HAP-1 (cell line): ENCODE data around the gene NDUFS6.

ENCODE experiments used
- DNase-seq, 2 experiments: peaks; one replicate each; pipeline ENCODE4 v3.0.0-alpha.2; 2016 to 2020; ENCODE audit warnings: low spot score in 2 of 2
- H3K27me3 ChIP-seq: fragments of 250-450 bp; sonication (Bioruptor Pico); 2 replicates; pipeline ENCODE4 v1.5.1; 2020; ENCODE audit warnings: low read depth, mild to moderate bottlenecking, moderate library complexity
- H3K36me3 ChIP-seq: fragments of 250-450 bp; sonication (Bioruptor Pico); replicated peaks from 2 replicates; pipeline ENCODE4 v1.5.1; 2020; ENCODE audit warnings: mild to moderate bottlenecking
- H3K4me1 ChIP-seq: fragments of 250-450 bp; sonication (Bioruptor Pico); 2 replicates; pipeline ENCODE4 v1.5.1; 2020; ENCODE audit warnings: mild to moderate bottlenecking
- H3K4me3 ChIP-seq: fragments of 250-450 bp; sonication (Bioruptor Pico); 2 replicates; pipeline ENCODE4 v1.5.1; 2020; ENCODE audit warnings: mild to moderate bottlenecking, moderate library complexity
- H3K9me3 ChIP-seq: fragments of 250-450 bp; sonication (Bioruptor Pico); 2 replicates; pipeline ENCODE4 v1.5.1; 2020; ENCODE audit warnings: mild to moderate bottlenecking, moderate library complexity
- in situ Hi-C: fragments of 300-500 bp; cut with MboI; formaldehyde crosslinking; loops from 3 replicates; pipeline ENCODE4 v1.14.3; 2020; ENCODE audit warnings: low sequenced_read_pairs, inconsistent platforms, mixed read lengths

The NDUFS6 gene

DNA sequence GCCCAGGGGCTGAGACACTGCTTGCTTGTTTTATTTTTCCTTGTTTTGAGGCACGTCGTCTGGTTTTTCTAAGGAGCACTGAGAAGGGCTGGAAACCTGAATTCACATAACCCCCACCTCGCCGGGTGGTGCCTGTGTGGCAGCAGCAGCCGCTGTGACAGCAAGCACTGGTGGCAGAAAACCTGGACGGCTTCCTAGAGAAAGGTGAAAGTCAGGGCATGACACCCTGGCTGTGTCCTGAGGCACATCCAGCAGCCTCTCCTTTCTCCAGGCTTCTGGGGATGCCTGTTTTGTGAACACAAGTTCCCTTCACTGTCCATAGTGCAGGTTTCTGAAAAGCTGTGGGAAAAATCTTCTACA is 30.8 kb upstream of the NDUFS6 start:
- Histone ChIP-seq H3K36me3 (no peaks in the 10 kb centered on the region), H3K27me3 (no peaks in the 10 kb centered on the region), H3K9me3 (no peaks in the 10 kb centered on the region), H3K4me1 (no peaks in the 10 kb centered on the region), H3K4me3 (no peak overlapping the region)
- DNase-seq = no peak
- in situ Hi-C loops = no loop called here

DNA sequence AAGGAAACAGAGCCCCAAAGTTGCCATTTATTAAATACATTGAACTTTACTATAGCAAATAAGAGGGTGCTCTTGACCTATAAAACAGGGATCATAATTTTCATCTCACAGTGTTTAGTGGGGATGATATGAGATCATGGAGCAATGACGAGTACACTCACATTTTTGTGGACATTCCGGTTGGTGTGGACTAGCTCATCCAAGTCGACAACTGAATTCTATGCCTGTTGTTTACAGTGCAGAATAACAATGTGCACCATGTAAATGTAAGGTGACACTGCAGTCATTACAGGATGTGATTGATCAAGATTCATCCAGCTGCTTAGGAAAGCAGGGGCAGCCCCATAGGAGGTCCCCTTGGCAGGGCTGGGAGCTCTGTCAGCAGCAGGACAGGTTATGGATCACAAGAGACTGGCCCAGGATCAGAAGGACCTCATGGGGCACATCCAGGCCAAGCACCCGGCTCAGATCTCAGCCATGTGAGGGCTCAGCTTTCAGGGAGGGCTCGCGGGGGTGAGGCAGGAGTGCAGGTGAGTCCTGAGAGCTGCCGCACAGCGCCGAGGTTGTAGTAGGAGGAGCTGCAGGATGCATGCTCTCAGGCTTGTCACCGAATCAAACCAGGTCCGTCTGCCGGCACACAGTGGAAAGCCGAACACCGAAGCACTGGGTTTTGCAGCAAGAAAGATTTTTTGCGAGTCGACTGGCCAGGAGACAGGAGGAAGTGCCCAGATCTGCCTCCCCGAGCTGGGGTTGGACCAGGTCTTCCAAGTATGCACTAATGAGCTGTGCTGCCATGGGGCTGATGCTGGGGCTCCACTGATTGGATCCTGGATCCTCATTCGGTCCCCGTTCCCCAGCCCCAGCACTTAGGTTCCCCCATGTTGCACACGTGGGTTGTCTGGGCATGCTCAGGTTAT is 29.8 kb upstream of the NDUFS6 start:
- DNase-seq = no peak
- no peaks in the 10 kb centered on the region for H3K27me3 ChIP-seq

DNA sequence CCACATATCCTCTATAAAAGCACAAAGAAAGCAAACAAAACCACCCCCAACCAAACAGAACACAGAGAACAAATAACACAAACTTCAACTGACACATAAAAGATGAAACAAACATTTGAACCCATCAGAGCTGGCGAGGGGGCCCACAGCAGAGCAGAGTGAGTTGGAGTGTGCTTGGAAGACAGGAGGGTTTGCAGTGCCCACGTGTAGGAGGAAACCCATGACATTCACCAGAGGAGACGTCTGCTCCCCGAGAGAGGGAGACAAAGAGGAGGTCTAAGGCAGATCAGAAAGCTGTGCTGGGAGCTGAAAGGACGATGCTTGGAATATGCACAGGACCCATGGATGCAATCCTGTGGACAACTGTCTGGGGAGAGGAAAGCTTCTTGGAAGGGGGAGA is 28.6 kb upstream of the NDUFS6 start:
- H3K9me3 ChIP-seq = no peaks in the 10 kb centered on the region
- no peak overlapping the region for H3K4me3 ChIP-seq
- H3K4me1 ChIP-seq = no peaks in the 10 kb centered on the region
- H3K27me3 ChIP-seq = no peaks in the 10 kb centered on the region
- no peak for DNase-seq
- in situ Hi-C loops = no loop called here
- H3K36me3 ChIP-seq = no peaks in the 10 kb centered on the region

More for the DNA sequence above, 29.8 kb upstream of the NDUFS6 start:
- Histone ChIP-seq H3K4me1 (no peaks in the 10 kb centered on the region), H3K9me3 (no peaks in the 10 kb centered on the region), H3K4me3 (no peak overlapping the region), H3K36me3 (no peaks in the 10 kb centered on the region)
- in situ Hi-C loops = no loop called here

- no peak for DNase-seq
- H3K4me1 ChIP-seq = no peaks in the 10 kb centered on the region
- in situ Hi-C loops = no loop called here
- H3K4me3 ChIP-seq = no peak overlapping the region
- H3K27me3 ChIP-seq = no peaks in the 10 kb centered on the region
- H3K36me3 ChIP-seq = no peaks in the 10 kb centered on the region
- no peaks in the 10 kb centered on the region for H3K9me3 ChIP-seq
Measured at GRCh38 chr5:1776831-1777230, 24.4 kb upstream of the NDUFS6 start.

- Histone ChIP-seq H3K27me3 (no peaks in the 10 kb centered on the region), H3K9me3 (no peaks in the 10 kb centered on the region), H3K36me3 (no peaks in the 10 kb centered on the region), H3K4me3 (no peak overlapping the region), H3K4me1 (no peaks in the 10 kb centered on the region)
- no peak for DNase-seq
- in situ Hi-C loops = no loop called here
Measured at GRCh38 chr5:1777281-1778137, 23.7 kb upstream of the NDUFS6 start.

DNA sequence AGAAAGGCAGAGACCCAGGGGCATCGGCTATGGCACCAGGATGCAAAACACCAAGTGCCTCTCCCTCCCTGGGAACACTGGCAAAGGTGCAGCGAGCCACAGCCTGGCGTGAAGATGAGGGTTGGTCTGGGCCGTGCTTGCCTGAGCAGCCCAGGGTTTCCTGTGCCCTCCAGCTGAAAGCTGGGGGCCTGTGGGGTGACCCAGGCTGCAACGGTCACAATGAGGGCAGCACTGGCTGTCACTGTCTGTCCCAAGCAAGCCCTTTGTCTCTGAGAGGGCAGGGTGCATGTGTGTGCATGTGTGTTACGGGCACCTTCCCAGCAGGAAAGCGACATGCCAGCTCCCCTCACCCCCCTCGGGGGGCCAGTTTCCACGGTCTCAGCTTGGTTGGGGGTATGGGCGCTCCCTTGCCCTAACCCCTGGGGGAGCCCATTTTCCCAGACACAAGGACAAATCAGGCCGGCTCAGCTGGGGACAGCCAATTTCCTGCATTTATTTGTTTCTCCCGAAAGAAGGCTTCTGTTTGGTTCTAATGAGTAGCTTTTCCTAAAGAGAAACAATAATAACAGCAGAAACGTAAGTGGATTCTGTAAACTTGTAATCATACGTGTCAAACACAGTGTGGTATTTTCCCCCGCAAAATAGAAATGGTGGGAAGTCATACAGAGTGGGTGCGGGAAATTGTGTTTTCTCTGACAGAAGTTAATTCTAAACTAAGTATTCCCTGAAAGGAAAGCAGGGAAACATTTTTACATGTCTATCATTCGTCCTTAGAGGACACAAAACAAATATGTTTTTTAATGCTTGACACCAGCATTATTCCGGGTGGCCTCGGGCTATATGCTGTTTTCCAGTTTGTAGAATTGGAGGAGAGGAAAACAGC is 22.8 kb upstream of the NDUFS6 start:
- Histone ChIP-seq H3K9me3 (no peaks in the 10 kb centered on the region), H3K27me3 (no peaks in the 10 kb centered on the region), H3K4me3 (no peak overlapping the region), H3K4me1 (no peaks in the 10 kb centered on the region), H3K36me3 (no peaks in the 10 kb centered on the region)
- DNase-seq = no peak
- in situ Hi-C loops = no loop called here

DNA sequence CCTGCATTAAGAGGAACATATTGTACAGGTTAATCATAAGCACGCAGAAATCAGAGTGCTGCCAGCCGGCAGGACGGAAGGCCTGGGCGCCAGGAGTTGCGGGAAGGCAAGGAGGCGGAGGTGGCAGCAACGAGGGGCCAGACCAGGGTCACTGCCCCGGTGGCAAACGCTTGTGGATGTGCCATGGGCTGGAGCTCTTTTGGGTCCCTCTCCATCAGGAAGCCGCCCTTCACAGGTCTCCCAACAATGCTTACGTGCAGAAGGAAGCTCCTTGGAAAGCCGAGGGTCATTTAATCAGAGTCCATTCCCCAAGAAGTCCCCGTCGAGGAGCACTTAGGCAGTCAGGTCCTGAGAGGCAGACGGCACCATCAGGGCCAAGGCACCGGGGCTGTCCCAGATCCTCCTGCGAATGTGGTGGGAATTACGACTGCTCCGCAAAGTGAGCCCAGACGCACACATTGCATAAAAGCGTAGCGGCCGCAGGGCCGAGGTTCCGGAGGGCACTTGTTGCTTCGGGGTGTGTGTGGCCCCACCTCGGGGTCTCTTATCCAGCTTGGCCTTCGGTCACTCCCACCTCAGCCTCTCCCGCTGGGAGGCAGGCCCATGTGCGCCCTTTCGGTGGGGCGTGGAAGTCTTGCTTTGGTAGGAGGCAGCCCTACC is 22.1 kb upstream of the NDUFS6 start:
- Histone ChIP-seq H3K9me3 (no peaks in the 10 kb centered on the region), H3K4me3 (no peak overlapping the region), H3K4me1 (no peaks in the 10 kb centered on the region), H3K36me3 (no peaks in the 10 kb centered on the region), H3K27me3 (no peaks in the 10 kb centered on the region)
- in situ Hi-C loops = no loop called here
- DNase-seq = no peak

GRCh38 chr5:1779782-1780613 is 21.2 kb upstream of the NDUFS6 start:
- H3K27me3 ChIP-seq = no peaks in the 10 kb centered on the region
- no peaks in the 10 kb centered on the region for H3K36me3 ChIP-seq
- H3K9me3 ChIP-seq = no peaks in the 10 kb centered on the region
- in situ Hi-C loops = no loop called here
- no peak for DNase-seq
- no peak overlapping the region for H3K4me3 ChIP-seq
- H3K4me1 ChIP-seq = no peaks in the 10 kb centered on the region

DNA sequence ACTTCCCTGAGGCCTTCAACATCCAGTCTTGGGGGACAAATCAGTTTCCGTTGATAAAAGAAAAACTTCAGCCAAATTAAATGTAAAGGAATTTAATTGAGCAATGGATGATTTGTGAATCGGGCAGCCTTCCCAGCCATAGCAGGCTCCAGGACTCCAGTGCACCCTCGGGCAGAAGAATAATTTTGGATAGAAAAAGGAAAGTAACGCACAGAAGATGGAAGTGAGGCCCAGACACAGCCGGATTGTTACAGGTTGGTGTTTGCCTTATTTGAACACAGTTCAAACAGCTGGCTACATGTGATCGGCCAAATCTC is 20.6 kb upstream of the NDUFS6 start:
- Histone ChIP-seq H3K4me1 (no peaks in the 10 kb centered on the region), H3K27me3 (no peaks in the 10 kb centered on the region), H3K9me3 (no peaks in the 10 kb centered on the region), H3K4me3 (no peak overlapping the region), H3K36me3 (no peaks in the 10 kb centered on the region)
- no peak for DNase-seq
- in situ Hi-C loops = no loop called here

DNA sequence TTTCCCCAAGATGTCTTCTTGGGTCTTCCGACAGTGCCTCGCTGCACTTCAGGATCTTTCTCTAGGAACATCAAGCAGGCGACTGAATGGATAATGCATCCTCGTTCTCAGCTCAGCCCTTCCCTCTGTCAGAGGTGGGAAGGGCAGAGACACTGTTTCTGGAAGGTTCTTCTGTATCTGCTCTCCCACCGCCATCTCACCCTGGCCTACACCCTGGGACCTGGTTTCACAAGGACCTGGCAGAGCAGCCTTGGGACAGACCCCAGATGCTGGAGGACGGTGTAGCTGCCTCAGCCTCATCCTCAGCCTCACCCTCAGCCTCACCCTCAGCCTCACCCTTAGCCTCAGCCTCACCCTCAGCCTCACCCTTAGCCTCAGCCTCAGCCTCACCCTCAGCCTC is 20.1 kb upstream of the NDUFS6 start:
- in situ Hi-C loops = no loop called here
- Histone ChIP-seq H3K4me3 (no peak overlapping the region), H3K36me3 (no peaks in the 10 kb centered on the region), H3K9me3 (no peaks in the 10 kb centered on the region), H3K27me3 (no peaks in the 10 kb centered on the region), H3K4me1 (no peaks in the 10 kb centered on the region)
- DNase-seq = no peak

DNA sequence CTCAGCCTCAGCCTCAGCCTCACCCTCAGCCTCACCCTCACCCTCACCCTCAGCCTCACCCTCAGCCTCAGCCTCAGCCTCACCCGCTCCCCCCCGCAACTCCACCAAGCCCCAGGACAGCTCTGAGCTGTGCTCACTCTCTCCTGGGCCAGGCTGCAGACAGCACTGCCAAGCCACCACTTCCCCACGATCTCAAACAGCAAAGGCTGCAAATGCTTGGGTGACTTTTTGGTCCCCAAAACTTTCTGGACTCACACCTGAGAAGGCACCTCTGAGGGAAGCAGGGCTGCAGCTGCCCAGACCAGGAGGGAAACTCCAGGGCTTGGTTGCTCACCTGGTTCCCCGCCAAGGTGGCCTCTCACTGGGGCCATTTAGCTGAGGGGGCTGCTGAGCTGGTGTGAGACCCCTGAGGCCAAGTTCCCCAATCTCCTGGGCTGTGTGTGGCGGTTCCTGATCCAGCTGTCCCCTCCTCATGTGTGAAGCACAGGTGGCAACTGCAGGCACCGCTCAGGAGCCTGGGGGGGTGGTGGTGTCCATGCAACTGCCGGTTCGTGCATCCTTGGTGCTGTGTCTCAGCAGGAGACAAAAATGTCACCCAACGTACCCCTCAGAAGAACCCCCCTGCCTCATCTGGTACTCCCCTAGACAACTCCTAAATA is 19.4 kb upstream of the NDUFS6 start:
- in situ Hi-C loops = no loop called here
- Histone ChIP-seq H3K9me3 (no peaks in the 10 kb centered on the region), H3K27me3 (no peaks in the 10 kb centered on the region), H3K36me3 (no peaks in the 10 kb centered on the region), H3K4me3 (no peak overlapping the region), H3K4me1 (no peaks in the 10 kb centered on the region)
- no peak for DNase-seq

DNA sequence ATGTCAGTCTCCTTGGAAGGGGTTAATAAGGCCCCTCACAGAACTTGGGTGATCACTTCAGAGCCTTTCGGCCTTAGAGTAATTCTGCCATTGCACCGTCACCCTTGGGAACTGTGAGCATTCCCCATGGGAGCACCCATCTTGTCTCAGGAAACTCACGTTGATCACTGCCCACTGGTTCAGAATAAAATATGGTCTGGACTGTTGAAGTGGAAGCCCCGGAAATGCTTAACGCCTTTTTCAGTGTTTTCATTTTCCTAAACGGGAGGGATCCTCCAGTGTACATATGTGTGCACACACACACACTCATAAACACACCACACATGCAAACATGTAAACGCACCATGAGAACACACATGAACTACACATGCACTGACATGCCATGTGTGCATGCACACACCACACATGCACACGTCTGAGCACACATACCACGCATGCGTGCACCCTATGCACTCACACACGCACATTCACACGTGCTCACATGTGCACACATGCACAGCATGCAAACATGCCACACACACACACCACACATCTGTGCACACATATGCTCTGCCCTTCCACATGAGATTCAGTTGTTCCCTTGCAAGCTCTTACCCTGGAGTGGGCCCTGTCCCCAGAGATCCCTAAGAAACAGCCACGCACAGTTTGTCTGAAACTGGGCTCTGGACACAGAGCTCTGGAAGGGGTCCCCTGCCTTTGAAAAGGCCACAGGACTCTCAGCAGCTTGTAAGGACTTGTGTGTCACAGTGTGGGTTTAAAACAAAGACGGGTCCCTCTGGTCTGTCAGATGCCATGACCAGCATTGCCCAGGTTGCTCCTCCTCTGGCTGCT is 18.6 kb upstream of the NDUFS6 start:
- Histone ChIP-seq H3K9me3 (no peaks in the 10 kb centered on the region), H3K4me3 (no peak overlapping the region)

More for the DNA sequence above, 18.6 kb upstream of the NDUFS6 start:
- Histone ChIP-seq H3K36me3 (no peaks in the 10 kb centered on the region), H3K27me3 (no peaks in the 10 kb centered on the region), H3K4me1 (no peaks in the 10 kb centered on the region)
- in situ Hi-C loops = no loop called here
- no peak for DNase-seq
